ENCODE measurements around the gene KMT2D. TPM values are rescaled to one million over a fixed set of nuclear protein-coding genes. Genes with fewer than 3 reads are reported as not detected.
A peak's percentile ranks its signal among the peaks of the same experiment; 100 is the strongest.

The KMT2D gene
- total RNA-seq, 1 donor from 2014 or later, result 44.8 TPM

GRCh38 chr12:49055092-49055491 lies 5.5 kb downstream of the KMT2D start:
- DNase-seq (ENCODE audit: low spot score) (no peak), ATAC-seq (peak; percentile 4)

- no peak for ATAC-seq
- DNase-seq (ENCODE audit: low spot score), result no peak
Measured at GRCh38 chr12:49054524-49054923, 6.1 kb downstream of the KMT2D start.

GRCh38 chr12:49054096-49054495 lies 6.5 kb downstream of the KMT2D start:
- ATAC-seq, result no peak
- no peak for DNase-seq (ENCODE audit: low spot score)

GRCh38 chr12:49052451-49053208 lies 8.0 kb downstream of the KMT2D start:
- DNase-seq (ENCODE audit: low spot score) (no peak), ATAC-seq (no peak)

- DNase-seq (ENCODE audit: low spot score) (no peak), ATAC-seq (no peak)
Measured at GRCh38 chr12:49051777-49052438, 8.7 kb downstream of the KMT2D start.

- no peak for DNase-seq (ENCODE audit: low spot score)
- no peak for ATAC-seq
Measured at GRCh38 chr12:49051373-49051764, 9.2 kb downstream of the KMT2D start.

GRCh38 chr12:49050507-49051372 lies 9.9 kb downstream of the KMT2D start:
- no peak for DNase-seq (ENCODE audit: low spot score)
- no peak for ATAC-seq

GRCh38 chr12:49049566-49050224 lies 10.9 kb downstream of the KMT2D start:
- ATAC-seq (no peak), DNase-seq (ENCODE audit: low spot score) (no peak)

- no peak for DNase-seq (ENCODE audit: low spot score)
Measured at GRCh38 chr12:49048953-49049352, 11.6 kb downstream of the KMT2D start.

GRCh38 chr12:49046129-49046895 lies 14.3 kb downstream of the KMT2D start:
- DNase-seq (ENCODE audit: low spot score) (no peak), ATAC-seq (no peak)

More at GRCh38 chr12:49048953-49049352, 11.6 kb downstream of the KMT2D start:
- ATAC-seq, result no peak

GRCh38 chr12:49044660-49045059 lies 15.9 kb downstream of the KMT2D start:
- no peak for ATAC-seq
- DNase-seq (ENCODE audit: low spot score), result no peak

- ATAC-seq (peak; percentile 65), DNase-seq (ENCODE audit: low spot score) (no peak)
Measured at GRCh38 chr12:49043856-49044258, 16.7 kb downstream of the KMT2D start.

GRCh38 chr12:49043241-49043640 lies 17.4 kb downstream of the KMT2D start:
- no peak for ATAC-seq
- no peak for DNase-seq (ENCODE audit: low spot score)

- ATAC-seq (no peak), DNase-seq (ENCODE audit: low spot score) (no peak)
Measured at GRCh38 chr12:49041881-49042484, 18.6 kb downstream of the KMT2D start.

GRCh38 chr12:49041036-49041880 lies 19.3 kb downstream of the KMT2D start:
- ATAC-seq (no peak), DNase-seq (ENCODE audit: low spot score) (no peak)

GRCh38 chr12:49040364-49040855 lies 20.2 kb downstream of the KMT2D start:
- DNase-seq (ENCODE audit: low spot score) (no peak), ATAC-seq (no peak)

GRCh38 chr12:49039421-49040363 lies 20.9 kb downstream of the KMT2D start:
- no peak for DNase-seq (ENCODE audit: low spot score)
- no peak for ATAC-seq

Measured in left lobe of liver (tissue), 2 donors.